Stimulated activated CD4-positive, alpha-beta T cell treated with anti-CD3 and anti-CD28 coated beads, Interleukin-1b, Interleukin-23, amount 100 ng/mL, for 4 hours (primary cell): ENCODE results near the gene FSIP2.
"Not testable (repeated sequence)": the region's sequence is repeated elsewhere in the genome, so short reads cannot be mapped to it uniquely, and the experiment has no call there.

Experiments used
- DNase-seq, 2 donors: peaks; one replicate each; pipeline ENCODE4 v3.0.0-alpha.2; 2020; ENCODE audit warnings: low read depth in 2 of 2

FSIP2 gene

DNA sequence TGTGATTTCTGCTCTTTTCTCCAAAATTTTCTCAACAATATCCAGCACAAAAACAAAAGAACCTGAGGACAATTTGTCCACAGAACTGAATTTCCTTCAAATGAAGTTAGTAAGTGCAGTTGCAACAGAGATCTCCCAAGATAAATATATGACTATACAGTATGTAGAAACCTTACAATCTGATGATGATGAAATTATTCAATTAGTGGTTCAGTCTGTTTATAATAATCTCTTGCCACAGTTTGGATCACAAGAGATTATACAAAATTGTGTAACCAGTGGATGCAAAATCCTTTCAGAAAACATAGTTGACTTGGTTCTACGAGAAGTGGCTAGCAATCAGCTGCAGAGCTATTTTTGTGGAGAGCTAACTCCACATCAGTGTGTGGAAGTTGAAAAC, 68.7 kb downstream of the FSIP2 start:
- DNase-seq: no peak

DNA sequence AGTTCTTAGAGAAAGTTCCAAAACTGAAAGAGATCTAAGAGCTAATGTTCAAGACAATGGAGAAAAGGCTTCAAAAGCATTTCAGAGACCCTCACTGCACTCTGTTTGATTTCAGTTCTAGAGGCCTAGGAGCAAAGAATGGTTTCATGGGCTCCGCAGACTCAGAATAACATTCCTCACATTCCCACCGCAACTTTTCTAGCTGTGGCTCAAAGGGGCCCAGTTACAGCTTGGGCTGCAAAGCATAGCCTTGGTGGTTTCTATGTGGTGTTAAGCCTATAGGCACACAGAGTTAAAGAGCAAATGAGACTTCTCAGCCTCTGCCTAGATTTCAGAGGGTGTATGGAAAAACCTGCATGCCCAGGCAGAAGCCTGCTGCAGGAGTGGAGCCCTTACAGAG, 73.0 kb downstream of the FSIP2 start:
- DNase-seq: no peak

DNA sequence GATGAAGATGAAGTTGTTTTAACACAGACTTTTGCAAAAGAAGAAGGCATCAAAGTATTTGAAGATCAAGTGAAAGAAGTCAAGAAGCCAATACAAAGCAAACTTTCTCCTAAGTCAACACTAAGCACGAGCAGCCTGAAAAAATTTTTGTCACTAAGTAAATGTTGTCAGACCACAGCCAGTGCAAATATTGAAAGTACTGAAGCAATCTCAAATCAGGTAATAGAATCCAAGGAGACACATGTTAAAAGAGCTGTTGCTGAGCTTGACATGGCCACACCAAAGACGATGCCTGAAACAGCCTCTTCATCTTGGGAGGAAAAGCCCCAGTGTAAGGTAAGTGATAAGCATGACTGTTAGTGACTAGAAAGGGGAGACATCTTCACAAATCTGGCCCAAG, 75.1 kb downstream of the FSIP2 start:
- DNase-seq: no peak

DNA sequence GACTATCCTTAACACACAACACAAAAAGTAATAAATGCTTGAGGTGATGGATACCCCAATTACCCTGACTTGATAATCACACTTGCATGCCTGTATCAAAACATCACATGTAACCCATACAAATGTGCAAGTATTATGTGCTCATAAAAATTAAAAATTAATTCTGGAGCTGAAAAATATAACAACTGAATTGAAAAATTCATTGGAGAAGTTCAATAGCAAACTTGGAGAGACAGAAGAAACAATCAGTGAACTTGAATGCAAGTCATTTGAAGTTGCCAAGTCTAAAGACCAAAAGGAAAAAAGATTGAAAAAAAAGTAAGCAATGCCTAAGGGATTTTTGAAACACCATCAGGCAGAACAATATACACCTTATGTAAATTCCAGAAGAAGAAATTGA, 79.4 kb downstream of the FSIP2 start:
- no peak for DNase-seq

DNA sequence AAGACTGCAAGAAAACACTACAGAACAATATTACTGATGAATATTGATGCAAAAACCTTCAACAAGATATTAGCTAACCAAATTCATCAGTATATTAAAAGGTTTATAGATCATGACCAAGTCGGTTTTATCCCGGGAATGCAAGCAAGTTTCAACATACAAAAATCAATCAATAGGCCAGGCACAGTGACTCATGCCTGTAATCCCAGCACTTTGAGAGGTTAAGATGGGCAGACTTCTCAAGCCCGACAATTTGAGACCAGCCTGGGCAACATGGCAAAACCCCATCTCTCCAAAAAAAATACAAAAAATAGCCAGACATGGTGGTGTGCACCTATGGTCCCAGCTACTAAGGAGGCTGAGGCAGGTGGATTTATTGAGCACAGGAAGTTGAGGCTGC, 82.9 kb downstream of the FSIP2 start:
- DNase-seq: no peak

DNA sequence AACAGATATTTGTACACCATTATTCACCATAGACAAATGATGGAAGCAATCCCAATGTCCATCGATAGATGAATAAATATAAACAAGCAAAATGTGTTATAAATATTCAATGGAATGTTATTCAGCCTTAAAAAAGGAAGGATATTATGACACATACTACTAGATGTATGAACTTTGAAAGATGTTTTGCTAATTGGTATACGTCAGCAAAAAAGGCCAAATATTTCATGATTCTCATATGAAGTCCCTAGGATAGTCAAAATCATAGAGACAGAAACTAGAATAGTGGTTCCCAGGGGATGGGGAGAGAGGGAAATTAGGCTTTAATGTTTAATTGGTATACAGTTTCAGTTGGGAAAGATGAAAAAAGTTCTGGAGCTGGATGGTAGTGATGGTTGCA, 85.2 kb downstream of the FSIP2 start:
- DNase-seq: no peak

DNA sequence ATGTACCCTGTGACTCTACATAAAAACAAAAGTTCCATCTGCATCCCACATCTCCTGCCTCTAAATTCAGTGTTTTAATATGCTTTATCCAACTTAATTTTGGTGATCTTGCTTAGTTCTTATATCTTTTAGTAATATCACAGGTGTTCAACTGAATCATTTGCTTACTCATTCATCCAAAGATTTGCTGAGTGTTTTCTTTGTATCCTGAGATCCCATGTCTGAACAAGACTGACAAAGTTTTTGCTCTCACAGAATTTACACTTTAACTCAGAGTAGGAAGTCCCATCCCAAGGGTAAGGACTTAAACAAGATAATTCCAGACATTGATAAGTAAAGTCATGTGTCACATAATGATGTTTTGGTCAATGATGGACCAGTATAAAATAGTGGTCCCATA, 87.0 kb downstream of the FSIP2 start:
- no peak for DNase-seq

DNA sequence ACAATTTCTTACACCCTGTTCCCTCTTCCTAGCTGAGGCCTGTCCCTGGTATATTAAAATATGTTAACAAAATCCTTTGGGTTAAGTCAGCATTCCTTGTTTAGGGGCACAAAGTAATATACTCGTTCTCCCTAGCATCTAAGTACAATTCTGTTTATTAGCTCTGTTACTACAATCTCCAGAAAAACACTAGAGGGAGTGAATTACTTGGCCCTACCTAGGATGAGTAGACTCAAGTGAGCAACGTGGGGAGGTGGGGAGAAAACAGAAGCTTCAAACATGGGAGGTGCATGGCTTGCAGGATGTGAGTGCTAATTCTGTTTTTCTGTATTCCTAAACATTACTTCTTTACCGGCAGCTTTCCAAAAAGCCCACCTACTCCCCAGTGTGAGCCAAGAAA, 89.7 kb downstream of the FSIP2 start:
- no peak for DNase-seq

GRCh38 chr2:185833864-185834263, 95.3 kb downstream of the FSIP2 start:
- no peak for DNase-seq

DNA sequence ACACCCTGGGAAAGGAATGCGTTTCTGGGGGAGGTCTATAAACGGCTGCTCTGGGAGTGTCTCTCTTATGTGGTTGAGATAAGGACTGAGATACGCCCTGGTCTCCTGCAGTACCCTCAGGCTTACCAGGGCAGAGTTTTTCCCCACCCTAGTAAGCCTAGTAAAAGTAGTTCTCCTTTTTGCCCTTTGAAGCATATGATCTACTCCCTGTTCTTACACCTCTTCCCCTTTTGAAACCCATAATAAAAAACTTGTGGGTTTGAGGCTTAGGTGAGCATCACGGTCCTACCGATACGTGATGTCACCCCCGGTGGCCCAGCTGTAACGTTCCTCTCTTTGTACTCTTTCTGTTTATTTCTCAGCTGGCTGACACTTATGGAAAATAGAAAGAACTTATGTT, 97.4 kb downstream of the FSIP2 start:
- DNase-seq: no peak

- no peak for DNase-seq
These were observed 116.3 kb downstream of the FSIP2 start for GRCh38 chr2:185854885-185855284.

DNA sequence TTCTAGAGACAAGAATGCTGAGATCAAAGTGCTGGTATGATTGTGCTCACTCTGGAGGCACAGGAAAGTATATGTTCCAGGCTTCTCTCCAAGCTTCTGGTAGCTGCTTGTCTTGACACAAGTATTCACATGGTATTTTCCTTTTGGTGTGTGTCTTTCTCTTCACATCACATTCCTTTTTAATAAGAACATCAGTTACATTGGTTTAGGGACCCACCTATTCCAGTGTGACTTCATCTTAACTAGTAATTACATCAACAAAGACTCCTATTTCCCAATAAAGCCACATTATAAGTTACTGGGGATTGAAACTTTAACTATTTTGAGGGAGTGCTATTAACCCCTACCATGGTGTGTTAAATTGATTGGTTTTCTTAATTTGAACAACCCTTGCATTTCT, 119.1 kb downstream of the FSIP2 start:
- no peak for DNase-seq

DNA sequence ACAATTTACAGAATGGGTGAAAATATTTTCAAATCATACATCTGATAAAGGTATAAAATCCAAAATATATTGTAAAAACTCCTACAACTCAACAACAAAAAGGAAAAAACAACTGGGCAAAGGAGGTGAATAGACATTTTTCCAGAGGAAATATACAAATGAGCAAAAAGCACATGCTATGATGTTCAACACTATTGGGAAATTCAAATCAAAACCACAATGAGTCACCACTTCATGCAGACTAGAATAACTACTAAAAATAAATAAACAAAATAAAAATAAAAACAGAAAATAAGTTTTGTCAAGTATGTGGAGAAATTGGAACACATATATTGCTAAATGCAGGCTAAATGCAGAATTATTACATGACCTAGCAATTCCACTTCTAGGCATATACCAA, 120.9 kb downstream of the FSIP2 start:
- DNase-seq: no peak

GRCh38 chr2:185860321-185860720, 121.7 kb downstream of the FSIP2 start:
- no peak for DNase-seq

- no peak for DNase-seq
These were observed 124.2 kb downstream of the FSIP2 start for GRCh38 chr2:185862657-185863398.

DNA sequence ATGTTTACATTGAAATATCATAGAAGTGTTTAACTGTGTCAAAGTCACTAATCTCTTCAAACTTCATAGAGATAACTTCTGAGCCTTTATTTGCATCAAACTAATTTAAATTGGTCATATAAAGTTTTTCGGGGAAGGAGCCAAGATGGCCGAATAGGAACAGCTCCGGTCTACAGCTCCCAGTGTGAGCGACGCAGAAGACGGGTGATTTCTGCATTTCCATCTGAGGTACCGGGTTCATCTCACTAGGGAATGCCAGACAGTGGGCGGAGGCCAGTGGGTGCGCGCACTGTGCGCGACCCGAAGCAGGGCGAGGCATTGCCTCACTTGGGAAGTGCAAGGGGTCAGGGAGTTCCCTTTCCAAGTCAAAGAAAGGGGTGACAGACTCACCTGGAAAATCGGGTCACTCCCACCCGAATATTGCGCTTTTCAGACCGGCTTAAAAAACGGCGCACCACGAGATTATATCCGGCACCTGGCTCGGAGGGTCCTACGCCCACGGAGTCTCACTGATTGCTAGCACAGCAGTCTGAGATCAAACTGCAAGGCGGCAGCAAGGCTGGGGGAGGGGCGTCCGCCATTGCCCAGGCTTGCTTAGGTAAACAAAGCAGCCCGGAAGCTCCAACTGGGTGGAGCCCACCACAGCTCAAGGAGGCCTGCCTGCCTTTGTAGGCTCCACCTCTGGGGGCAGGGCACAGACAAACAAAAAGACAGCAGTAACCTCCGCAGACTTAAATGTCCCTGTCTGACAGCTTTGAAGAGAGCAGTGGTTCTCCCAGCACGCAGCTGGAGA, 126.1 kb downstream of the FSIP2 start:
- not testable (repeated sequence) for DNase-seq

GRCh38 chr2:185875136-185875931, 136.7 kb downstream of the FSIP2 start:
- DNase-seq: no peak

GRCh38 chr2:185876234-185876633, 137.6 kb downstream of the FSIP2 start:
- DNase-seq: no peak

- no peak for DNase-seq
These were observed 141.8 kb downstream of the FSIP2 start for GRCh38 chr2:185880396-185880795.
